GM18909 (cell line): ENCODE measurements around the gene L3MBTL4.
"Not testable (repeated sequence)": the region's sequence is repeated elsewhere in the genome, so short reads cannot be mapped to it uniquely, and the experiment has no call there.

Experiments
- ATAC-seq: cut with Tn5 transposase; IDR thresholded peaks from one replicate; pipeline ENCODE4 v1.9.1; 2021; ENCODE audit warnings: mild to moderate bottlenecking; ENCODE audit not compliant: unreplicated experiment, poor library complexity

L3MBTL4 gene

DNA sequence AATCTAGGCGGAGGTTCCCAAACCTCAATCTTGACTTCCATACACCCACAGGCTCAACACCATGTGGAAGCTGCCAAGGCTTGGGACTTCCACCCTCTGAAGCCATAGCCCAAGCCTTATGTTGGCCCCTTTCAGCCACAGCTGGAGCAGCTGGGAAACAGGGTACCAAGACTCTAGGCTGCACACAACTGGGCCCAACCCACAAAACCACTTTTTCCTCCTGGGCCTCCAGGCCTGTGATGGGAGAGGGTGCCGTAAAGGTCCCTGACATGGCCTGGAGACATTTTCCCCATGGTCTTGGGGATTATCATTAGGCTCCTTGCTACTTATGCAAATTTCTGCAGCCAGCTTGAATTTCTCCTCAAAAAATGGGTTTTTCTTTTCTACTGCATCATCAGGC, 279.7 kb downstream of the L3MBTL4 start:
- ATAC-seq = not testable (repeated sequence)

DNA sequence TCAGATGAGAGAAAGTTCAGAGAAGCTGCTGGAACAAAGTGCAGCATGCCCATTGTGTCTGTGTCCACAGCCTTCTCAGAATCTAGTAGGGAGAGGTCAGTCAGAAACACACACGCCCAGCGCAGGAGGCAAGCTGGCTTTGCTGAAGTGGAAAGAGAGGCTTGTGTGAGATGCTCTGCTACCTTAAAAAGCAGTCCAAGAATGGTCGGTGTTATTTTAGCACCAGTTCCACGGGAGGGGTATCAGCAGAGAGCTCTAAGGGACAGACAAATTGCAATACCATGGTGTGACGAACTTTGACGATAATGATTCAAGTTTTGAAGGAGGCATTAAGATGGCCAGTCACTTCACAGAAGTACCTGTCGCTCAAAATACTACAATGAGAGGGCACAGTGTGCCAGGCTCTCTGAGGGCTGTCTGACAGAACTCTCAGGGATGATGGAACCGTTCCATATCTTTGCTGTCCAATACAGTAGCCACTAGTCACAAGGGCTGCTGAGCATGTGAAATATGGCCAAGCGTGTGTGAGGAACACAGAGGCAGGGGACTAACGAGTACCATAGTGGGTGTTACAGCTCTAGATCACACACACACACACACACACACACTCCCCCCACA, 281.9 kb downstream of the L3MBTL4 start:
- ATAC-seq = no peak

DNA sequence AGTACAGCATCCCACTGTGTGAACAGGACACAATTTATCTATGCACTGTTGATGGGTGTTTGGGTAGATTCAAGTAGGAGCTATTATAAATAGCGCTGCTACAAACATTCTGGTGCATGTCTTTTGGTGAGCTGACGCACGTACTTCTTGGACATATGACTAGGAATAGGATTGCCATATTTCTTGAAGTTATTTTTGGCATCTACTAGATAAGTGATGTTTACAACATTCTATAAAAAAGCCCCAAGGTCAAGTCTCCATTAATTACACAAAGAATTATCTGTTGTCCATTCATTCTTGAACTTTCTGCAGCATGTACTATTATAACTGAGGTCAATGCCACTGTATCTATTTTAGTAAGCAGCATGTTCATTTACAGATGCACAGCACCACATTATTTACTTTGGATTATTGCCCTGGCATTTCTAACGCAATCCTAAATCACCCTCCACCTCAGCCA, 293.9 kb downstream of the L3MBTL4 start:
- ATAC-seq = no peak

DNA sequence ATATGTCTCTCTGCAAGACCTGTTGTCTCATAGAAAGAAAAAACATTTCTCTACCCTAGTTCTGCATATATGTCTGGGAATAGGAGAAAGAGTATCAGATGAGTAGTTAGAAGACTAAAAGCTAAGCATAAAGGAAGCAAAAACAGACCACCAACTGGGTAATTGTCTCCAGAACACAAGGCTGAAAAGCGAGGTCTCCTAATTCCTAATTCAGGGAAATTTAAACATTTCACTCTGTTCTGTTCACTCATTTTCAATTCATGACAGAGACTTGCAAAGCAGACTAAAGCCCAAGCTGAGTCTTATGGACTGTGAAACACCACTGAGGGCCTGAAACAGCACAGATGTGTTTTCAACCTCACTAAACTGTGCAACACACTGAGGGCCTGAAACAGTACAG, 294.9 kb downstream of the L3MBTL4 start:
- no peak for ATAC-seq

DNA sequence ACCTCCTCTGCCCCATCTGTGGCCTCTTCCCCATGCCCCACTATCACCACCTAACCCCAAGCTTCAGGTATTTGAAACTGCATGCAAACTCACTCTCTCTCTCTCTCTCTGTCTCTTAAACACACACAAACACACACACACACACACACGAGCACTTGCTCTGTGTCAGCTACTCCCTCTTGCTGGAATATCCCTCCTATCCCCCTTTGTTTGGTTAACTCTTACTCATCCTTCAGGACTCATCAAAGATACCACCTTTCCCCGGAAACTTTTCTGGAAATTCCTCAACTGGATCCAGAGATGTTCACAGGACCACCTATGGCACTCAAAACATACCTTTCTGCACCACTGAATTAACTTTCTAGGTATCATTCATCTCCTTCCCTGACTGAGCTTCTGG, 296.6 kb downstream of the L3MBTL4 start:
- ATAC-seq = no peak

DNA sequence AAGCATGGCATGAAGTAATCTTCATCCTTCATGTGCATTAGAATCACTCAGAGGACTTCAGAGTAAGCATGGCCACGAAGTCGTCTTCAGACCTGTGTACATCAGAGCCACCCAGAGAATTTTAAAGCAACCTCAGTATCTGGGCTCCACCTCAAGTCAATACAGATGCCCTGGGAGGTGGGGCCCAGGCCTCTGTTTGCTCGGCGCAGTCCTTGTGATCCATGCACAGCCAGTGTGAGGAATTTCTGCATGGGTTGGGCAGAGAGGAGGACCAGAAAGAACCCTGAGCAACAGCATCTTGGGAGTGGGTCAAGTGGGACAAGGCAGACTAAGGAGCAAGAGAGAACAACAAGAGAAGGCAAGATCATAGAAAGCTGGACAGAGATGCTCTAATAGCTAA, 299.0 kb downstream of the L3MBTL4 start:
- no peak for ATAC-seq

DNA sequence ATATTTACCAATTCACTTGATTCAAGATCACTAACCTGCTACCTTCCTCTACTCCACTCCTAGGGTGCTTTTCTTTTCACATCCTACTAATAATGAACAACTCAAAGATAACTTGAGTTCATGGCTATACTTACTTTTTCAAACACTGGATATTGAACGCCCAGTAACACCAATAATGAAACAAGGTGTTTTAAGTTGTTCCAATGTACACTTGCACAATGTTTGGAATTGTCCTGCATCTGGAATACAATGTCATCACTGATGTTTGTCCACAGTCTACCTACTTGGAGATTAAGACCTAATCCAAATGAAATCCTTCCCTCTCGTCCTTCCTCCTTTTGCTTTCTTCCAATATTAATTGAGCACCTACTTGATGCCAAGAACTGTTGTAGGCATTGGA, 301.1 kb downstream of the L3MBTL4 start:
- no peak for ATAC-seq

DNA sequence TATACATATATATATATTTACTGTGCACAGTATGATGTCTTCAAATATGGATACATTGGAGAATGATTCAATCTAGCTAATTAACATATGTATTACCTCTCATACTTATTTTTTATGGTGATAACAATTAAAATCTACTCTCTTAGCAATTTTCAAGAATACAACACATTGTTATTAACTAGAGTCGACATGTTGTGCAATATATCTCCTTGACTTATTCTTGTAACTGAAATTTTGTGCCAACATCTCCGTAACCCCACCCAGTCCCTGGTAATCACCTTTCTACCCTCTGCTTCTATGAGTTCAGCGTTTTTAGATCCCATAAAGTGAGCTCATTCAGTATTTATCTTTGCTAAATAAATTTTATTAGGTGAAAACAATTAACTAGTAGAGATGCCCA, 303.0 kb downstream of the L3MBTL4 start:
- no peak for ATAC-seq

DNA sequence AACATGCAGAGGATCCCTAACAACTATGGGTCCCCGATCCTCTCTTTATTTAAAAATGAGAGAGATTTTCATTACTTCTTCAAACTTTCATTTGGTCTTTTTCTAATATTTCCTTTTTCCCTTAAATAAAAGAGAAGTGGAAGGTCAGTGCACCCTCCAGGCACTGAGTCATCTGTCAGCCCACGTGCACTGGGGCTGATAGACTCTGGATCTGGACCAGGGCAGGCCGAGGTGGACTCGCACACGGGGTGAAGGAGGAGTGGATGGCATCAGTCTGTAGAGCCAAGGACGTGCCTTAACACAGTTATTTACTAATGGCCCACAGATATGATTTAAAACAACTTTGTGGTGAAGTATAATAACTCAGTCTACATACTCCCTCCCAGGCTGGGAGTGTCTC, 305.0 kb downstream of the L3MBTL4 start:
- ATAC-seq = no peak

DNA sequence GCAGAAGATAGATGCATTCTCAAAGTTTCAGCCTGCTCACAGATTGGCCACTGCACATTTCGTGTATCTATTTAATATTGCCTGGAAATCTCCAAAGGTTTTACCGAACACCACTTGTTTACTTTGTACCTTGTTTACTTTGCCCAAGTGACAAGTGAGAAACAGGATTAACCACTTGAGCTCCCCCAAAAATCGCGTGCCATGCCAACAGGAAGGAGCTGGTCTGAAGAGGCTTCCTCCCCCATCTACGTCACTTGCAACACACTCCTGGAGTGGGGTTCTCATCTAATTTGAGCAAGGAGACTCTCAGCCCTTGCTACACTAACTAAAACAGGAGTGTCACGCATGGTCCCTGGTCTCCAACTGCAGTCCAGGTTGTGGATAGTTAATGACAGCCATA, 306.9 kb downstream of the L3MBTL4 start:
- no peak for ATAC-seq

DNA sequence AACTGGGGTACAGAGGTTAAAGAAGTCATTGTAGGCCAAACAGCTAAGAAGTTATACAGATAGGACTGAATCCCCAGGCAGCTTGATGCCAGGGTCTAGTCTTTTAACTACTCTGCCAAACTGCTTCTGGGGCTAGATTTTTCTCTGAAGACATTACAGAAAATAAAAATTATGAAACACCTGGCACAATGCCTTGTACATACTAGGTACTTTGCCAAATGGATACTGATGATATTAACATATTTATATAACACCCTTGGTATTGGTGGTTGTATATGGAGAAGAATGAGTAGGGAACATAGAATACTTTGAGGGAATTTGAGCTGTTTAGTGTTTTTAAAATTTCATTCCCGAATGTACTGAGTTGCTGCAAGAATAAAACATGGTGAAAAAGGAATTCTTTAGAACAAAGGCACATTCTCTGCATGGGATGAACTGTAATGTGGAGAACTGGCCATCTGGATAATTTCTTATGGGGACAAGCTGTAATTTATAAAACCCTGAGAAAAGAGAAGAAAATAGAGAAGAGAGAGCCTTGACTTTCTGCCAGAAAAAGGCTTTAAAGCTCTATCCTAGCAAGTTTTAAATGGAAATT, 308.5 kb downstream of the L3MBTL4 start:
- no peak for ATAC-seq

DNA sequence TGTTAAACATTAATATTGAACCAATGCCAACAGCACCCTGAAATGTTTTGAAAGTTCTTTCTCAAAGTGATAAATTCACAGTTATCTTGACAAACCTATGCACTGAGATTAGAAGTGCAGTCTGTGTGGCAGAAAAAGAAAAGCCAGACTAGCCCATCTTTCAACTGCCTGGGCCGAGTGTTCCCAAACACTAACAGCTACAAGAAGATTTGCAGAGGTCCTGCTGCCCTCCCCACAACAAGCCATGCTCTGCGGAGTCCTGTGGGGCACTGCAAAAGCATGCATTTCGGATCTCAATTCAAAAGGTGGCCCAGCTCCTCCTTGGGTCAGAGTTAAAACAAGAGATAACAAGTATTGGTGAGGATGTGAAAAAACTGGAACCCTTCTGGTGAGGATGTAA, 311.0 kb downstream of the L3MBTL4 start:
- no peak for ATAC-seq

DNA sequence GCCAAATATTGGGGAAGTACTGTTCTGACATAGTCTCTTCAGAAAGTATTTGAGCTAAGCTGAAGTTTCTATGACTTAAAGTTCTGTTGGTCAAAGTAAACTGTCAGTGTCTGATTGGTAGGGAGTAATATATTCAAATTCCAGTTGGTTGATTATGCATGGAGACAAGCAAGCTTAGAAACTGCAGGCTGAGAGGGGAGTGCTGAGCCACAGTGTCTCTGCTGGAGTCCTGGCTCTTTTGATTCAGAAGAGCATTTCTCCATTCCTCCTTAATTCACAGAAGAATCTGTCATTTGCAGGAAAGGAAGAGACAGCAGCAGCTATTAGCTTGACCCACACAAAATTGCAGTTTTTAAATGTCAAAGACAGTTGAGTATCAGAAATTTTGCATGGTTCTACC, 318.0 kb downstream of the L3MBTL4 start:
- ATAC-seq = no peak

DNA sequence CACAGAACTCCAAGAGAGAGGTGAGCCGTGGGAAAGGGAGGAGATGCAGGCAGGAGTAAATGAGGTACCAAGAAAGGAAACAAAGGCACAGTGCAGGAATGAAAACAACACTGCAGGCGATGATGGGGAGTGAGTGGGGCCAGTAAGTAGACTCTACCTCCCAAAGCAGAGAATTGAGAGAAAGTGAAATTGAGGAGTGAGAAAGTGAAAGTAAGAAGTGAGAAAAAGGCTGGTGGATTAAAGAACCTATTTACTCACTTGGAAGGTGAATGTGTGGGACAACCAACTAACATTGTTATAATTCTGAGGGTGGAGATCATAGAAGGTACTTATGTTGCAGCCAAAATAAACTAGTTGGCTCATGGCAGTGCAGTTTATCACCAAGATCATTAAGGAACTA, 326.3 kb downstream of the L3MBTL4 start:
- no peak for ATAC-seq

DNA sequence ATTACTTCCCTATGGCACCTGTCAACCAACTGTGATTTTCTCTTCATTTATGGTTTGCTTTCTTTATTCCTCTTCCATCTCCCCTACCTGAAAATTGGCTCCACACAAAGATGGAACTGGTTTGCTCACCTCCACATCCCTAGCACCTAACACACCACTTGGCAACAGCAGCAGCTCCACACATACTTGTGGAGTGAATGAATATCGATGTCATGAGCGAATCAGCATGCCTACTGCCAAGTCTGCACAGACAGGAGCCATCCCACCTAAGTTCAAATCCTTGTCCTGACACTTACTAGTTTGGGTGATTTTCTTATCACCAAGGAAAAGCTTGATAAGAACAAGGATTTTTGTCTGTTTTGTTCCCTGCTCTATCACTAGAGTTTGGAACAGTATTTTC, 328.0 kb downstream of the L3MBTL4 start:
- no peak for ATAC-seq

DNA sequence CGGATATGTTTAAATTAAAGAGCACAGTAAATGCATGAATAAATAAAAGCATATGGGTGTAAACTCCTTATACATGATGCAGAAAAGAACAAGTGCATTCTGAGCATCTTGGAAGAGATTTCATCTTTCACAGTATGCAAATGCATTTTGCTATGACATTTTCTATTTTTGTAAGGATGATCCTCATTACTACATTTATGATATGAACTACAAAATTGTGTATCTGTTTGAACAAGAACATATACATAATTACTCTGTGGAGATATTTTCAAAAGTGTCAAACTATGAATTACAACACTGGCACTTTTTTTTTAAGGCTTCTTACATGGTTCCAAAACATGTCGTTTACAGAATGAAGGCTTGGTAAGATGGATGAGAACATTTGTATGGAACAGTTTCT, 335.3 kb downstream of the L3MBTL4 start:
- no peak for ATAC-seq

DNA sequence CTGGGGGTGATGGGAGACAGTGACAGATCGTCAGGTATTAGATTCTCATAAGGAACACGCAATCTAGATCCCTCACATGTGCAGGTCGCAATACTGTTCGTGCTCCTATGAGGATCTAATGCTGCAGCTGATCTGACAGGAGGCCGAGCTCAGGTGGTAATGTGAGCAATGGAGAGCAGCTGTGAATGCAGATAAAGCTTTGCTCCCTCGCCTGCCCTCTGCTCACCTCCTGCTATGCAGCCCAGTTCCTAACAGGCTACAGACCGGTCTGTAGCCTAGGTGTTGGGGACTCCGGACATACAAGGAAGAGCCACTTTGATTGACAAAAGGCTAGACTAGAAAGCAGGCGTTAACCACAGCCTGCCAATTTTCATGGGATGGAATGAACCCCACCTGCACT, 335.8 kb downstream of the L3MBTL4 start:
- ATAC-seq = no peak

DNA sequence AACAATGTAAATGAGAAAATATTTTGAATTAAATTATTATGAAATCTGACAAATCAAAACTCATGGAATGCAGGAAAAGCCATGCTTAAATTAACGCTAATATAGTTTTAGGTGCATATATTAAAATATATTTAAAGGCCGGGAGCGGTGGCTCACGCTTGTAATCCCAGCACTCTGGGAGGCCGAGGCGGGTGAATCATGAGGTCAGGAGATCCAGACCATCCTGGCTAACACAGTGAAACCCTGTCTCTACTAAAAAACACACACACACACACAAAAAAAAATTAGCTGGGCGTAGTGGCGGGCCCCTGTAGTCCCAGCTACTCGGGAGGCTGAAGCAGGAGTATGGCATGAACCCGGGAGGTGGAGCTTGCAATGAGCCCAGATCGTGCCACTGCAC, 342.3 kb downstream of the L3MBTL4 start:
- not testable (repeated sequence) for ATAC-seq

DNA sequence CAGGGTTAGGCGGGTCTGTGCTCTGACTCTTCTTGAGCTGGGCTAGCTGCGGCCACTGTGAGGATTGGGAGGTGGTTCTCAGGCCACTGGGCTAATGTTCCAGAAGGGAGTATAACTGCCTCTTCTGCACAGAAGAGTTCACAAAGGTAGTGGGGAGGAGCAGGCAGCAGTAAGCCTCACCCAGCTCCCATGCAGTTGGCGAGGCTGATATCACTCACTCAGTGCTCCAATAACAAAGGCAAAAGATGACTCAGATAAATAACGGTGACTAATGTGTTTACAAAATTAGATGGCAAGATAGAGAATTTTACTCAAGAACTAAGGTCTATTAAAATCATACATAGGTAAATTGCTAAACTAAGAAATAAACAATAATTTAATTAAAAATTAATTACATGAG, 345.2 kb downstream of the L3MBTL4 start:
- ATAC-seq = no peak

DNA sequence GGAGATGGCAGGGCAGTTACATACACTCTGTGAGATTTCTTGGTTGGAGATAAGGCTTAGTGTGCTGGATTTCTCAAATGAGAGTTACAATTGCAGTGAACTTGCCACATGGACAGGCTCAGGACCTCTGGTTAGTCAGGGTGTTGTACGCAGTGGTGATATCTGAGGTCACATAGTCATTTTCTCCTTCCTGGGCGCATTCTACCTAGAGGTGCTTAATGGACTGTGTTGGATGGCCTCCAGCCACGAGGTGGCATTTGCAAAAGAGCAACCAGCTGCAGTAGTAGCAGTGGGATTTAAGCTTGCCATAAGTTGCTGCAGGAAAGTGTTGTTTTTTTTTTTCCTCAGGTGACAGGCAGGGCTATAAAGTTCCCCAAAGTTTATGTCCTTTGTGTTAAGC, 345.6 kb downstream of the L3MBTL4 start:
- peak; percentile 77 for ATAC-seq

DNA sequence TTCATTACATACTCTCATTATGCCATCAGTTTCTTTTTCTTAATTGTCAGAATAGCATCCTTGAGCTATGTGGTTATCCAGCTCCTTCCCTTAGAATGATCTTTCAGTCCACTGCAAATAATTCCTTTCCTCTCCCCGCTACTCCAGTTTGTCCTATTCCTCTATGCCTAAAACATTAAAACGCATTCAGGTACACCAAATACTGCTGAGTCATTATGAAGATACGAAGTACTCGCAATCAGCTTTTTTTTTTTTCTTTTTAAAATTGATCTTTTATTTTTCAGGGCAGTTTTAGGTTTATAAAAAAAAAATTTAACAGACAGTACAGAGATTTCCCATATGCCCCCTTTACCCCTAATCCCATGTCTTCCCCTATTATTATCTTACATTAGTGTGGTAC, 354.6 kb downstream of the L3MBTL4 start:
- ATAC-seq = no peak

DNA sequence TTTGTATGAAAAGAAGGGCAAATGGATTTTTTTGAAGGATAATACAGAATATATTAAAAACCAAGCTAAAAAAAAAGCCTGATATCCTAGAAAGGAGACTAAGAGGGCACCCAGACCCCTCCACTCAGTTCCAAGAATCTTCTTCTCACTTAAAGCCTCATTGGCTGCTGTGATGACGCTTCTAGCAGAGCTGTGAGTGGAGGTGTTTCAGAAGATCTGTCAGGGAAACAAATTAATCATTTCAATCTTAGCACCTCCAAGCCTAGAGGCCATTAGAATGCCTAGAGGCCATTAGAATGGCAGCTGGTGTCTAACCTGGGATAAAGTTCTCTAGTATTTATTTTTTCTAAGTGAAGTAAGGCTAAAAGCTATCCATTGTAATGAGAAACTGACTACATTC, 355.2 kb downstream of the L3MBTL4 start:
- no peak for ATAC-seq
